CD14-positive monocyte (primary cell): ENCODE measurements around the gene CAPN1. TPM values are rescaled to one million over a fixed set of nuclear protein-coding genes. Genes with fewer than 3 reads are reported as not detected.

Source experiments
- DNase-seq, 3 donors: peaks; one replicate each; pipeline ENCODE4 v3.0.0-alpha.2; 2011 to 2022
- H2AFZ ChIP-seq: 2 replicates; pipeline ENCODE4 v1.6.0; 2012; ENCODE audit warnings: mild to moderate bottlenecking, low read depth, low read length, inconsistent platforms; ENCODE audit not compliant: insufficient read depth, poor library complexity, severe bottlenecking
- H3K27ac ChIP-seq, 2 donors: 1 replicate in 1 of 2; 2 replicates in 1 of 2; pipeline ENCODE4 v1.5.1; 2012 to 2013; ENCODE audit warnings: low read length in 2 of 2, control low read depth in 1 of 2, inconsistent platforms in 1 of 2, low read depth in 1 of 2, mild to moderate bottlenecking in 1 of 2
- H3K27me3 ChIP-seq, 2 donors: one replicate each; pipeline versions ENCODE4 v1.6.0 to v1.6.1; 2011 to 2013; ENCODE audit warnings: low read length in 2 of 2; ENCODE audit not compliant: control insufficient read depth in 2 of 2, insufficient read depth in 2 of 2
- H3K36me3 ChIP-seq, 2 donors: replicated peaks in 1 of 2; 1 replicate in 1 of 2; 2 replicates in 1 of 2; pipeline versions ENCODE4 v1.5.1 to v1.6.1; 2012 to 2013; ENCODE audit warnings: low read length in 2 of 2, control low read depth in 1 of 2, inconsistent platforms in 1 of 2, mild to moderate bottlenecking in 1 of 2; ENCODE audit not compliant: insufficient read depth in 2 of 2, control insufficient read depth in 1 of 2
- H3K4me1 ChIP-seq, 2 donors: 1 replicate in 1 of 2; 2 replicates in 1 of 2; pipeline versions ENCODE4 v1.5.1 to v1.6.1; 2012 to 2013; ENCODE audit warnings: low read length in 2 of 2, control low read depth in 1 of 2, inconsistent platforms in 1 of 2, mild to moderate bottlenecking in 1 of 2, moderate library complexity in 1 of 2; ENCODE audit not compliant: insufficient read depth in 2 of 2, control insufficient read depth in 1 of 2
- H3K4me2 ChIP-seq: replicated peaks from 2 replicates; pipeline ENCODE3; 2012; ENCODE audit warnings: low read length, moderate library complexity, mild to moderate bottlenecking; ENCODE audit not compliant: poor library complexity, severe bottlenecking; ENCODE audit errors: extremely low read depth
- H3K4me3 ChIP-seq, 3 experiments: fragments of 200-600 bp in 1 of 3; sonication (generic) in 1 of 3; replicated peaks in 1 of 3; 1 replicate in 2 of 3; 2 replicates in 1 of 3; pipeline ENCODE4 v1.5.1; 2011 to 2013; ENCODE audit warnings: low read length in 3 of 3, mild to moderate bottlenecking in 3 of 3, control low read depth in 2 of 3, low read depth in 2 of 3, inconsistent platforms in 1 of 3, moderate library complexity in 1 of 3
- H3K79me2 ChIP-seq: 2 replicates; pipeline ENCODE4 v1.6.0; 2012; ENCODE audit warnings: mild to moderate bottlenecking, control low read depth, inconsistent platforms, low read length, moderate library complexity; ENCODE audit not compliant: insufficient read depth
- H3K9ac ChIP-seq: 2 replicates; pipeline ENCODE4 v1.6.0; 2017; ENCODE audit warnings: low read length, mild to moderate bottlenecking; ENCODE audit not compliant: insufficient read depth, poor library complexity, severe bottlenecking
- H3K9me3 ChIP-seq, 2 donors: replicated peaks in 1 of 2; 1 replicate in 1 of 2; 2 replicates in 1 of 2; pipeline versions ENCODE4 v1.5.1 to v1.6.1; 2012 to 2013; ENCODE audit warnings: low read length in 2 of 2, control low read depth in 1 of 2; ENCODE audit not compliant: control insufficient read depth in 1 of 2, insufficient read depth in 1 of 2
- H4K20me1 ChIP-seq: 2 replicates; pipeline ENCODE4 v1.6.0; 2012; ENCODE audit warnings: mild to moderate bottlenecking, low read length, control low read depth, moderate library complexity; ENCODE audit not compliant: insufficient read depth
- H3K27ac Mint-ChIP-seq, 7 donors: one replicate each; pipeline ENCODE4 v1.8.0; 2020; ENCODE audit warnings: mild to moderate bottlenecking in 7 of 7, mixed read lengths in 7 of 7, moderate library complexity in 6 of 7, inconsistent platforms in 2 of 7
- H3K27me3 Mint-ChIP-seq, 3 donors: one replicate each; pipeline ENCODE4 v1.8.0; 2021 to 2022; ENCODE audit warnings: low read depth in 3 of 3, mild to moderate bottlenecking in 3 of 3, mixed read lengths in 3 of 3, moderate library complexity in 3 of 3, inconsistent platforms in 1 of 3
- H3K36me3 Mint-ChIP-seq, 2 donors: one replicate each; pipeline ENCODE4 v1.8.0; 2020; ENCODE audit warnings: mixed read lengths in 2 of 2, inconsistent platforms in 1 of 2, mild to moderate bottlenecking in 1 of 2
- H3K4me1 Mint-ChIP-seq: one replicate; pipeline ENCODE4 v1.8.0; 2020; ENCODE audit warnings: mild to moderate bottlenecking, mixed read lengths
- H3K4me3 Mint-ChIP-seq, 2 donors: one replicate each; pipeline ENCODE4 v1.8.0; 2020; ENCODE audit warnings: mild to moderate bottlenecking in 2 of 2, mixed read lengths in 2 of 2, moderate library complexity in 1 of 2
- H3K9me3 Mint-ChIP-seq, 7 donors: one replicate each; pipeline ENCODE4 v1.8.0; 2020 to 2022; ENCODE audit warnings: mixed read lengths in 7 of 7, mild to moderate bottlenecking in 6 of 7, moderate library complexity in 6 of 7, inconsistent platforms in 2 of 7
- WGBS: methylation state at CpG from one replicate; pipeline ENCODE4 v1.1.5; 2013; ENCODE audit warnings: missing lambda C conversion rate; ENCODE audit not compliant: insufficient coverage; 5-methylcytosine and 5-hydroxymethylcytosine counted together
- intact Hi-C, 2 donors: fragments of 100-400 bp; cut with micrococcal nuclease; formaldehyde crosslinking; loops; one replicate each; pipeline versions ENCODE4 v1.15.0 to v1.15.1; 2023
- polyA plus RNA-seq, 3 donors: library from polyadenylated mRNA; depleted of rRNA in 1 of 3; unstranded in 2 of 3; stranded (reverse) in 1 of 3; fragments of 300-500 nt in 2 of 3; fragments of >200 nt in 1 of 3; fragmentation: Illumina TruSeq in 2 of 3; gene quantifications; 1 replicate in 2 of 3; 2 replicates in 1 of 3; pipeline ENCODE4 v1.2.3, GENCODE V29; 2012 to 2021
- TF ChIP-seq, protein P1 (sequence below): fragments of 200-600 bp; IDR thresholded peaks from one replicate; pipeline ENCODE4 v1.8.0; 2022; ENCODE audit warnings: antibody characterized with exemption, mild to moderate bottlenecking

The CAPN1 gene
- polyA plus RNA-seq, 3 donors: 128 to 140 (median 129) TPM

GRCh38 chr11:65258988-65259387 lies 77.3 kb downstream of the CAPN1 start:
- no peak for DNase-seq
- Histone ChIP-seq H3K9me3 (no peaks in the 10 kb centered on the region), H2AFZ (peak overlapping the region; percentile 25), H3K36me3 (no peaks in the 10 kb centered on the region), H3K4me1 (peaks cover 16 to 24% of the 10 kb centered on the region in 2 donors), H3K4me2 (no peak overlapping the region), H3K9ac (no peak overlapping the region), H3K79me2 (peaks cover 18% of the 10 kb centered on the region), H3K4me3 (no peak overlapping the region), H3K27ac (no peak overlapping the region), H3K27me3 (no peaks in the 10 kb centered on the region), H4K20me1 (no peaks in the 10 kb centered on the region)
- Mint-ChIP-seq H3K36me3 (no peaks in the 10 kb centered on the region), H3K9me3 (peaks cover 0 to 3% (median 0%) of the 10 kb centered on the region in 7 donors), H3K27me3 (peaks cover 2 to 9% (median 6%) of the 10 kb centered on the region in 3 donors), H3K4me3 (no peak overlapping the region), H3K4me1 (peaks cover 23% of the 10 kb centered on the region), H3K27ac (no peak overlapping the region)
- TF ChIP-seq, protein P1, sequence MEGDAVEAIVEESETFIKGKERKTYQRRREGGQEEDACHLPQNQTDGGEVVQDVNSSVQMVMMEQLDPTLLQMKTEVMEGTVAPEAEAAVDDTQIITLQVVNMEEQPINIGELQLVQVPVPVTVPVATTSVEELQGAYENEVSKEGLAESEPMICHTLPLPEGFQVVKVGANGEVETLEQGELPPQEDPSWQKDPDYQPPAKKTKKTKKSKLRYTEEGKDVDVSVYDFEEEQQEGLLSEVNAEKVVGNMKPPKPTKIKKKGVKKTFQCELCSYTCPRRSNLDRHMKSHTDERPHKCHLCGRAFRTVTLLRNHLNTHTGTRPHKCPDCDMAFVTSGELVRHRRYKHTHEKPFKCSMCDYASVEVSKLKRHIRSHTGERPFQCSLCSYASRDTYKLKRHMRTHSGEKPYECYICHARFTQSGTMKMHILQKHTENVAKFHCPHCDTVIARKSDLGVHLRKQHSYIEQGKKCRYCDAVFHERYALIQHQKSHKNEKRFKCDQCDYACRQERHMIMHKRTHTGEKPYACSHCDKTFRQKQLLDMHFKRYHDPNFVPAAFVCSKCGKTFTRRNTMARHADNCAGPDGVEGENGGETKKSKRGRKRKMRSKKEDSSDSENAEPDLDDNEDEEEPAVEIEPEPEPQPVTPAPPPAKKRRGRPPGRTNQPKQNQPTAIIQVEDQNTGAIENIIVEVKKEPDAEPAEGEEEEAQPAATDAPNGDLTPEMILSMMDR: no peak
- no CpG with 5 or more reads among the region's 5 CpGs for WGBS
- intact Hi-C loops: loop anchor here in 1 of 2 donors (10.0 kb wide), 1 partner anchor 54 kb away; no protein-coding TSS in a partner anchor

DNA sequence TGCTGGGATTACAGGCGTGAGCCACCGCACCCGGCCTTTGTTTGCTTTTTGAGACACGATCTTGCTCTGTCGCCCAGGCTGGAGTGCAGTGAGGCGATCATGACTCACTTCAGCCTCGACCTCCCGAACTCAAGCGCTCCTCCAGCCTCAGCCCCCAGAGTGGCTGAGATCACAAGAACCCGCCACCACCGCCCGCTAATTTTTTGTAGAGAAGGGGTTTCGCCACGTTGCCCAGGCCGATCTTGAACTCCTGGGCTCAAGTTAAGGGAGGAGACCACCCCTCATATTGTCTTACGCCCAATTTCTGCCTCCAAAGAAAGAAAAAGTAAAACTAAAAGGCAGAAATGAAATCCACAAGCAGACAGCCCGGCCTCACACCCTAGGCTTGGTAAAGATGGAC lies 78.6 kb downstream of the CAPN1 start:
- WGBS: 91% methylated on average over 8 of the region's 17 CpGs
- peaks cover 2 to 9% (median 4%) of the 10 kb centered on the region in 3 donors for H3K27me3 Mint-ChIP-seq
- peaks cover 7 to 8% of the 10 kb centered on the region in 2 donors for H3K36me3 Mint-ChIP-seq
- TF ChIP-seq, protein P1: no peak
- Histone ChIP-seq H3K27ac (no peak overlapping the region), H3K4me3 (no peak overlapping the region), H3K4me1 (peaks cover 16 to 24% of the 10 kb centered on the region in 2 donors), H3K79me2 (peaks cover 32% of the 10 kb centered on the region), H2AFZ (no peak overlapping the region), H4K20me1 (no peaks in the 10 kb centered on the region), H3K4me2 (no peak overlapping the region), H3K27me3 (no peaks in the 10 kb centered on the region), H3K36me3 (no peaks in the 10 kb centered on the region), H3K9me3 (no peaks in the 10 kb centered on the region), H3K9ac (no peak overlapping the region)
- no peak overlapping the region for H3K27ac Mint-ChIP-seq
- no peak overlapping the region for H3K4me3 Mint-ChIP-seq
- peaks cover 0 to 3% (median 0%) of the 10 kb centered on the region in 7 donors for H3K9me3 Mint-ChIP-seq
- intact Hi-C loops: loop anchor here in 1 of 2 donors (10.0 kb wide), 1 partner anchor 274 kb away; no protein-coding TSS in a partner anchor
- DNase-seq: no peak
- peaks cover 23% of the 10 kb centered on the region for H3K4me1 Mint-ChIP-seq
